Measurements from ENCODE around the gene NYAP2.

The NYAP2 gene

GRCh38 chr2:225556461-225556860, 157.0 kb downstream of the NYAP2 start:
- Histone ChIP-seq H3K27me3 (ENCODE audit: control insufficient read depth in 1 of 2, insufficient read depth in 2 of 2, low read length in 2 of 2) (no peaks in the 10 kb centered on the region), H3K27ac (ENCODE audit: low read length) (no peak overlapping the region), H3K4me3 (ENCODE audit: low read length in 2 of 2) (no peak overlapping the region), H3K4me1 (ENCODE audit: control insufficient read depth, insufficient read depth, low read length) (no peaks in the 10 kb centered on the region), H3K9ac (ENCODE audit: low read length in 2 of 2) (no peak overlapping the region), H3K9me3 (ENCODE audit: control insufficient read depth in 2 of 2, low read length in 2 of 2) (no peaks in the 10 kb centered on the region), H3K36me3 (ENCODE audit: control insufficient read depth in 2 of 2, insufficient read depth in 2 of 2, low read length in 2 of 2) (no peaks in the 10 kb centered on the region)

- H3K4me3 ChIP-seq (ENCODE audit: low read length in 2 of 2), result no peak overlapping the region
- H3K9me3 ChIP-seq (ENCODE audit: control insufficient read depth in 2 of 2, low read length in 2 of 2), result no peaks in the 10 kb centered on the region
- H3K9ac ChIP-seq (ENCODE audit: low read length in 2 of 2), result no peak overlapping the region
- no peak overlapping the region for H3K27ac ChIP-seq (ENCODE audit: low read length)
- no peaks in the 10 kb centered on the region for H3K4me1 ChIP-seq (ENCODE audit: control insufficient read depth, insufficient read depth, low read length)
- no peaks in the 10 kb centered on the region for H3K36me3 ChIP-seq (ENCODE audit: control insufficient read depth in 2 of 2, insufficient read depth in 2 of 2, low read length in 2 of 2)
- no peaks in the 10 kb centered on the region for H3K27me3 ChIP-seq (ENCODE audit: control insufficient read depth in 1 of 2, insufficient read depth in 2 of 2, low read length in 2 of 2)
These were observed 159.0 kb downstream of the NYAP2 start for GRCh38 chr2:225558399-225559071.

GRCh38 chr2:225559072-225559415, 159.5 kb downstream of the NYAP2 start:
- Histone ChIP-seq H3K4me1 (ENCODE audit: control insufficient read depth, insufficient read depth, low read length) (no peaks in the 10 kb centered on the region), H3K27me3 (ENCODE audit: control insufficient read depth in 1 of 2, insufficient read depth in 2 of 2, low read length in 2 of 2) (no peaks in the 10 kb centered on the region), H3K9me3 (ENCODE audit: control insufficient read depth in 2 of 2, low read length in 2 of 2) (no peaks in the 10 kb centered on the region), H3K27ac (ENCODE audit: low read length) (no peak overlapping the region), H3K9ac (ENCODE audit: low read length in 2 of 2) (no peak overlapping the region), H3K4me3 (ENCODE audit: low read length in 2 of 2) (no peak overlapping the region), H3K36me3 (ENCODE audit: control insufficient read depth in 2 of 2, insufficient read depth in 2 of 2, low read length in 2 of 2) (no peaks in the 10 kb centered on the region)

GRCh38 chr2:225566798-225567197, 167.3 kb downstream of the NYAP2 start:
- Histone ChIP-seq H3K27ac (ENCODE audit: low read length) (no peak overlapping the region), H3K4me3 (ENCODE audit: low read length in 2 of 2) (no peak overlapping the region), H3K4me1 (ENCODE audit: control insufficient read depth, insufficient read depth, low read length) (no peaks in the 10 kb centered on the region), H3K36me3 (ENCODE audit: control insufficient read depth in 2 of 2, insufficient read depth in 2 of 2, low read length in 2 of 2) (no peaks in the 10 kb centered on the region), H3K27me3 (ENCODE audit: control insufficient read depth in 1 of 2, insufficient read depth in 2 of 2, low read length in 2 of 2) (no peaks in the 10 kb centered on the region), H3K9ac (ENCODE audit: low read length in 2 of 2) (no peak overlapping the region), H3K9me3 (ENCODE audit: control insufficient read depth in 2 of 2, low read length in 2 of 2) (no peaks in the 10 kb centered on the region)

- no peaks in the 10 kb centered on the region for H3K4me1 ChIP-seq (ENCODE audit: control insufficient read depth, insufficient read depth, low read length)
- no peak overlapping the region for H3K4me3 ChIP-seq (ENCODE audit: low read length in 2 of 2)
- H3K9ac ChIP-seq (ENCODE audit: low read length in 2 of 2), result no peak overlapping the region
- no peak overlapping the region for H3K27ac ChIP-seq (ENCODE audit: low read length)
- no peaks in the 10 kb centered on the region for H3K27me3 ChIP-seq (ENCODE audit: control insufficient read depth in 1 of 2, insufficient read depth in 2 of 2, low read length in 2 of 2)
- no peaks in the 10 kb centered on the region for H3K9me3 ChIP-seq (ENCODE audit: control insufficient read depth in 2 of 2, low read length in 2 of 2)
- no peaks in the 10 kb centered on the region for H3K36me3 ChIP-seq (ENCODE audit: control insufficient read depth in 2 of 2, insufficient read depth in 2 of 2, low read length in 2 of 2)
These were observed 170.5 kb downstream of the NYAP2 start for GRCh38 chr2:225569995-225570394.

- Histone ChIP-seq H3K27me3 (ENCODE audit: control insufficient read depth in 1 of 2, insufficient read depth in 2 of 2, low read length in 2 of 2) (no peaks in the 10 kb centered on the region), H3K9me3 (ENCODE audit: control insufficient read depth in 2 of 2, low read length in 2 of 2) (no peaks in the 10 kb centered on the region), H3K4me3 (ENCODE audit: low read length in 2 of 2) (no peak overlapping the region), H3K9ac (ENCODE audit: low read length in 2 of 2) (no peak overlapping the region), H3K27ac (ENCODE audit: low read length) (no peak overlapping the region), H3K4me1 (ENCODE audit: control insufficient read depth, insufficient read depth, low read length) (no peaks in the 10 kb centered on the region), H3K36me3 (ENCODE audit: control insufficient read depth in 2 of 2, insufficient read depth in 2 of 2, low read length in 2 of 2) (no peaks in the 10 kb centered on the region)
These were observed 174.1 kb downstream of the NYAP2 start for GRCh38 chr2:225573603-225574002.

GRCh38 chr2:225574582-225575138, 175.2 kb downstream of the NYAP2 start:
- Histone ChIP-seq H3K4me1 (ENCODE audit: control insufficient read depth, insufficient read depth, low read length) (no peaks in the 10 kb centered on the region), H3K36me3 (ENCODE audit: control insufficient read depth in 2 of 2, insufficient read depth in 2 of 2, low read length in 2 of 2) (no peaks in the 10 kb centered on the region), H3K27ac (ENCODE audit: low read length) (no peak overlapping the region), H3K9me3 (ENCODE audit: control insufficient read depth in 2 of 2, low read length in 2 of 2) (no peaks in the 10 kb centered on the region), H3K4me3 (ENCODE audit: low read length in 2 of 2) (no peak overlapping the region), H3K27me3 (ENCODE audit: control insufficient read depth in 1 of 2, insufficient read depth in 2 of 2, low read length in 2 of 2) (no peaks in the 10 kb centered on the region), H3K9ac (ENCODE audit: low read length in 2 of 2) (no peak overlapping the region)

GRCh38 chr2:225581135-225581534, 181.6 kb downstream of the NYAP2 start:
- Histone ChIP-seq H3K9me3 (ENCODE audit: control insufficient read depth in 2 of 2, low read length in 2 of 2) (no peaks in the 10 kb centered on the region), H3K4me1 (ENCODE audit: control insufficient read depth, insufficient read depth, low read length) (no peaks in the 10 kb centered on the region), H3K36me3 (ENCODE audit: control insufficient read depth in 2 of 2, insufficient read depth in 2 of 2, low read length in 2 of 2) (no peaks in the 10 kb centered on the region), H3K27ac (ENCODE audit: low read length) (no peak overlapping the region), H3K27me3 (ENCODE audit: control insufficient read depth in 1 of 2, insufficient read depth in 2 of 2, low read length in 2 of 2) (no peaks in the 10 kb centered on the region), H3K4me3 (ENCODE audit: low read length in 2 of 2) (no peak overlapping the region), H3K9ac (ENCODE audit: low read length in 2 of 2) (no peak overlapping the region)

- Histone ChIP-seq H3K9me3 (ENCODE audit: control insufficient read depth in 2 of 2, low read length in 2 of 2) (no peaks in the 10 kb centered on the region), H3K27me3 (ENCODE audit: control insufficient read depth in 1 of 2, insufficient read depth in 2 of 2, low read length in 2 of 2) (no peaks in the 10 kb centered on the region), H3K4me1 (ENCODE audit: control insufficient read depth, insufficient read depth, low read length) (no peaks in the 10 kb centered on the region), H3K36me3 (ENCODE audit: control insufficient read depth in 2 of 2, insufficient read depth in 2 of 2, low read length in 2 of 2) (no peaks in the 10 kb centered on the region), H3K9ac (ENCODE audit: low read length in 2 of 2) (no peak overlapping the region), H3K4me3 (ENCODE audit: low read length in 2 of 2) (no peak overlapping the region), H3K27ac (ENCODE audit: low read length) (no peak overlapping the region)
These were observed 182.4 kb downstream of the NYAP2 start for GRCh38 chr2:225581906-225582305.

- no peak overlapping the region for H3K9ac ChIP-seq (ENCODE audit: low read length in 2 of 2)
- H3K4me3 ChIP-seq (ENCODE audit: low read length in 2 of 2), result no peak overlapping the region
- H3K27me3 ChIP-seq (ENCODE audit: control insufficient read depth in 1 of 2, insufficient read depth in 2 of 2, low read length in 2 of 2), result no peaks in the 10 kb centered on the region
- no peaks in the 10 kb centered on the region for H3K36me3 ChIP-seq (ENCODE audit: control insufficient read depth in 2 of 2, insufficient read depth in 2 of 2, low read length in 2 of 2)
- H3K4me1 ChIP-seq (ENCODE audit: control insufficient read depth, insufficient read depth, low read length), result no peaks in the 10 kb centered on the region
- no peak overlapping the region for H3K27ac ChIP-seq (ENCODE audit: low read length)
- H3K9me3 ChIP-seq (ENCODE audit: control insufficient read depth in 2 of 2, low read length in 2 of 2), result no peaks in the 10 kb centered on the region
These were observed 183.0 kb downstream of the NYAP2 start for GRCh38 chr2:225582355-225583116.

GRCh38 chr2:225584796-225585195, 185.3 kb downstream of the NYAP2 start:
- no peaks in the 10 kb centered on the region for H3K36me3 ChIP-seq (ENCODE audit: control insufficient read depth in 2 of 2, insufficient read depth in 2 of 2, low read length in 2 of 2)
- no peaks in the 10 kb centered on the region for H3K4me1 ChIP-seq (ENCODE audit: control insufficient read depth, insufficient read depth, low read length)
- no peak overlapping the region for H3K27ac ChIP-seq (ENCODE audit: low read length)
- H3K4me3 ChIP-seq (ENCODE audit: low read length in 2 of 2), result no peak overlapping the region
- H3K9ac ChIP-seq (ENCODE audit: low read length in 2 of 2), result no peak overlapping the region
- no peaks in the 10 kb centered on the region for H3K9me3 ChIP-seq (ENCODE audit: control insufficient read depth in 2 of 2, low read length in 2 of 2)
- no peaks in the 10 kb centered on the region for H3K27me3 ChIP-seq (ENCODE audit: control insufficient read depth in 1 of 2, insufficient read depth in 2 of 2, low read length in 2 of 2)

Measured in stomach smooth muscle (tissue), 2 donors.